K562 (cell line): ENCODE results near the gene SETD1B. TPM values are rescaled to one million over a fixed set of nuclear protein-coding genes. Genes with fewer than 3 reads are reported as not detected.
A peak's percentile ranks its signal among the peaks of the same experiment; 100 is the strongest.

ENCODE experiments used
- ARID1B ChIP-seq: fragments of 450-650 bp; IDR thresholded peaks from 2 replicates; pipeline ENCODE4 v1.6.1; 2016; ENCODE audit warnings: antibody characterized with exemption, mild to moderate bottlenecking, inconsistent platforms
- ERF ChIP-seq: fragments of 450-650 bp; formaldehyde crosslinking; IDR thresholded peaks from 2 replicates; pipeline ENCODE4 v1.4.0; 2020; ENCODE audit warnings: mild to moderate bottlenecking, mixed read lengths
- HDAC1 ChIP-seq, 2 experiments: fragments of 450-650 bp; IDR thresholded peaks; 2 replicates each; pipeline ENCODE4 v1.6.1; 2016 to 2017; ENCODE audit warnings: inconsistent platforms in 1 of 2, mild to moderate bottlenecking in 1 of 2, moderate library complexity in 1 of 2
- HMBOX1 ChIP-seq: sonication (generic); IDR thresholded peaks from 2 replicates; pipeline ENCODE4 v1.6.1; 2016
- KDM1A ChIP-seq, 2 experiments: fragments of 450-650 bp; IDR thresholded peaks; 2 replicates each; pipeline ENCODE4 v1.6.1; 2016; ENCODE audit warnings: mild to moderate bottlenecking in 2 of 2
- PKNOX1 ChIP-seq: fragments of 450-650 bp; IDR thresholded peaks from 2 replicates; pipeline ENCODE4 v1.6.1; 2016
- PPARD ChIP-seq: fragments of 250-450 bp; sonication (Bioruptor Pico); IDR thresholded peaks from 2 replicates; pipeline ENCODE4 v1.8.0; 2022; ENCODE audit warnings: inconsistent platforms, mild to moderate bottlenecking, moderate library complexity
- RFX5 ChIP-seq: IDR thresholded peaks from 2 replicates; pipeline ENCODE4 v1.6.1; 2011; ENCODE audit warnings: low read depth, mild to moderate bottlenecking, improper control_type of control experiment, low read length
- TAF1 ChIP-seq: IDR thresholded peaks from 2 replicates; pipeline ENCODE4 v1.6.1; 2011; ENCODE audit warnings: mild to moderate bottlenecking, low read length, moderate library complexity; ENCODE audit not compliant: insufficient read depth, control insufficient read depth, severe bottlenecking; ENCODE audit errors: extremely low read depth
- ZBTB12 ChIP-seq: fragments of 250-450 bp; sonication (Bioruptor Pico); IDR thresholded peaks from 2 replicates; pipeline ENCODE4 v1.4.0; 2020
- ZNF316 ChIP-seq: fragments of 450-650 bp; IDR thresholded peaks from 2 replicates; pipeline ENCODE4 v1.6.1; 2016
- ZNF354B ChIP-seq: fragments of 250-450 bp; sonication (Bioruptor Pico); IDR thresholded peaks from 2 replicates; pipeline ENCODE4 v1.4.0; 2020
- ZNF395 ChIP-seq: fragments of 200-800 bp; sonication (Bioruptor generic); IDR thresholded peaks from 2 replicates; pipeline ENCODE4 v1.6.1; 2017; ENCODE audit warnings: missing genetic modification characterization, missing compliant biosample characterization
- ZNF561 ChIP-seq: fragments of 450-650 bp; formaldehyde crosslinking; conservative IDR thresholded peaks from 2 replicates; pipeline ENCODE4 v1.4.0; 2020; ENCODE audit warnings: mild to moderate bottlenecking, moderate library complexity
- polyA plus RNA-seq, 8 experiments: library from polyadenylated mRNA; depleted of rRNA in 4 of 8; stranded (reverse) in 5 of 8; unstranded in 3 of 8; fragments of >200 nt; fragmentation: Nextera tagmentation in 2 of 8; fragmentation: Illumina TruSeq in 1 of 8; extraction: Ambion mirVana in 2 of 8; extraction: Trizol in 1 of 8; gene quantifications; 2 replicates each; pipeline versions ENCODE4 v1.2.1 to v1.2.3, GENCODE V29; 2011 to 2014; ENCODE audit warnings: inconsistent platforms in 1 of 8, missing spikeins in 1 of 8
- total RNA-seq, 7 experiments: library from RNA; depleted of rRNA in 6 of 7; stranded (reverse); fragments of >200 nt in 6 of 7; fragmentation: Illumina TruSeq in 2 of 7; extraction: Trizol in 2 of 7; gene quantifications; 2 replicates each; pipeline versions ENCODE4 v1.2.1 to v1.2.3, GENCODE V29; 2011 to 2021; ENCODE audit warnings: low replicate concordance in 1 of 7
- TF ChIP-seq, protein P1 (sequence below): sonication (generic); formaldehyde crosslinking; IDR thresholded peaks from 2 replicates; pipeline ENCODE4 v1.4.0; 2020; ENCODE audit warnings: mild to moderate bottlenecking, missing genetic modification reagents
- TF ChIP-seq, protein P2 (sequence below): sonication (generic); formaldehyde crosslinking; IDR thresholded peaks from 2 replicates; pipeline ENCODE4 v1.5.0; 2020; ENCODE audit warnings: missing genetic modification reagents
- TF ChIP-seq, protein P3 (sequence below): IDR thresholded peaks from 2 replicates; pipeline ENCODE4 v1.6.1; 2011; ENCODE audit not compliant: insufficient read length; ENCODE audit errors: extremely low read depth
- TF ChIP-seq, protein P4 (sequence below): fragments of 250-450 bp; sonication (Bioruptor Pico); IDR thresholded peaks from 2 replicates; pipeline ENCODE4 v1.5.0; 2021

Gene SETD1B
- total and polyA plus RNA-seq, 9 of the 15 experiments (the other 6 are each of a cell fraction or from before 2014, with no cell fraction given): 0.48 to 26.6 (median 2.3) TPM

- TF ChIP-seq, protein P1, sequence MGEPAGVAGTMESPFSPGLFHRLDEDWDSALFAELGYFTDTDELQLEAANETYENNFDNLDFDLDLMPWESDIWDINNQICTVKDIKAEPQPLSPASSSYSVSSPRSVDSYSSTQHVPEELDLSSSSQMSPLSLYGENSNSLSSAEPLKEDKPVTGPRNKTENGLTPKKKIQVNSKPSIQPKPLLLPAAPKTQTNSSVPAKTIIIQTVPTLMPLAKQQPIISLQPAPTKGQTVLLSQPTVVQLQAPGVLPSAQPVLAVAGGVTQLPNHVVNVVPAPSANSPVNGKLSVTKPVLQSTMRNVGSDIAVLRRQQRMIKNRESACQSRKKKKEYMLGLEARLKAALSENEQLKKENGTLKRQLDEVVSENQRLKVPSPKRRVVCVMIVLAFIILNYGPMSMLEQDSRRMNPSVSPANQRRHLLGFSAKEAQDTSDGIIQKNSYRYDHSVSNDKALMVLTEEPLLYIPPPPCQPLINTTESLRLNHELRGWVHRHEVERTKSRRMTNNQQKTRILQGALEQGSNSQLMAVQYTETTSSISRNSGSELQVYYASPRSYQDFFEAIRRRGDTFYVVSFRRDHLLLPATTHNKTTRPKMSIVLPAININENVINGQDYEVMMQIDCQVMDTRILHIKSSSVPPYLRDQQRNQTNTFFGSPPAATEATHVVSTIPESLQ: no peak
- no peak for TF ChIP-seq RFX5
- TF ChIP-seq HMBOX1: peak; percentile 79; the same call in 1 of the 2 replicates
- no peak for TF ChIP-seq ZNF561 (CRISPR knock-in tag)
- 0 out of 2 replicates have a peak, but pooled peaks have one; percentile 39 for TF ChIP-seq ARID1B
- no peak for TF ChIP-seq ZBTB12 (CRISPR knock-in tag)
- TF ChIP-seq PPARD (CRISPR knock-in tag): no peak
- no peak for TF ChIP-seq ZNF316
- TF ChIP-seq KDM1A (IDR thresholded peaks at IDR 0.05): no peak
- TF ChIP-seq ZNF395: 0 out of 2 replicates have a peak, but pooled peaks have one; percentile 57
- TF ChIP-seq ERF (CRISPR knock-in tag): no peak
- TF ChIP-seq, protein P2, sequence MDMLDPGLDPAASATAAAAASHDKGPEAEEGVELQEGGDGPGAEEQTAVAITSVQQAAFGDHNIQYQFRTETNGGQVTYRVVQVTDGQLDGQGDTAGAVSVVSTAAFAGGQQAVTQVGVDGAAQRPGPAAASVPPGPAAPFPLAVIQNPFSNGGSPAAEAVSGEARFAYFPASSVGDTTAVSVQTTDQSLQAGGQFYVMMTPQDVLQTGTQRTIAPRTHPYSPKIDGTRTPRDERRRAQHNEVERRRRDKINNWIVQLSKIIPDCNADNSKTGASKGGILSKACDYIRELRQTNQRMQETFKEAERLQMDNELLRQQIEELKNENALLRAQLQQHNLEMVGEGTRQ (CRISPR knock-in tag): peak; percentile 45; the same call in 1 of the 2 replicates
- TF ChIP-seq, protein P3, sequence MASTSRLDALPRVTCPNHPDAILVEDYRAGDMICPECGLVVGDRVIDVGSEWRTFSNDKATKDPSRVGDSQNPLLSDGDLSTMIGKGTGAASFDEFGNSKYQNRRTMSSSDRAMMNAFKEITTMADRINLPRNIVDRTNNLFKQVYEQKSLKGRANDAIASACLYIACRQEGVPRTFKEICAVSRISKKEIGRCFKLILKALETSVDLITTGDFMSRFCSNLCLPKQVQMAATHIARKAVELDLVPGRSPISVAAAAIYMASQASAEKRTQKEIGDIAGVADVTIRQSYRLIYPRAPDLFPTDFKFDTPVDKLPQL: no peak
- no peak for TF ChIP-seq ZNF354B (CRISPR knock-in tag)
- peak in 1 of 2 experiments; percentile 63; a peak in 1 of 4 replicates for TF ChIP-seq HDAC1 (IDR thresholded peaks at IDR 0.05)
- peak; percentile 46 for TF ChIP-seq TAF1
- TF ChIP-seq, protein P4, sequence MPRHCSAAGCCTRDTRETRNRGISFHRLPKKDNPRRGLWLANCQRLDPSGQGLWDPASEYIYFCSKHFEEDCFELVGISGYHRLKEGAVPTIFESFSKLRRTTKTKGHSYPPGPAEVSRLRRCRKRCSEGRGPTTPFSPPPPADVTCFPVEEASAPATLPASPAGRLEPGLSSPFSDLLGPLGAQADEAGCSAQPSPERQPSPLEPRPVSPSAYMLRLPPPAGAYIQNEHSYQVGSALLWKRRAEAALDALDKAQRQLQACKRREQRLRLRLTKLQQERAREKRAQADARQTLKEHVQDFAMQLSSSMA (CRISPR knock-in tag): no peak
- no peak for TF ChIP-seq PKNOX1
Observed at GRCh38 chr12:121797937-121798786, 5.6 kb upstream of the SETD1B start (continued).
